NCI-H524 (cell line): ENCODE results near the gene CASK.
"Not testable (repeated sequence)": the region's sequence is repeated elsewhere in the genome, so short reads cannot be mapped to it uniquely, and the experiment has no call there.

Experiments used
- DNase-seq, 2 experiments: peaks; one replicate each; lab custom pipeline; 2025; lab: John Stamatoyannopoulos, UW

CASK gene

GRCh38 chrX:41730081-41730480 lies 193.3 kb downstream of the CASK start:
- DNase-seq: no peak

DNA sequence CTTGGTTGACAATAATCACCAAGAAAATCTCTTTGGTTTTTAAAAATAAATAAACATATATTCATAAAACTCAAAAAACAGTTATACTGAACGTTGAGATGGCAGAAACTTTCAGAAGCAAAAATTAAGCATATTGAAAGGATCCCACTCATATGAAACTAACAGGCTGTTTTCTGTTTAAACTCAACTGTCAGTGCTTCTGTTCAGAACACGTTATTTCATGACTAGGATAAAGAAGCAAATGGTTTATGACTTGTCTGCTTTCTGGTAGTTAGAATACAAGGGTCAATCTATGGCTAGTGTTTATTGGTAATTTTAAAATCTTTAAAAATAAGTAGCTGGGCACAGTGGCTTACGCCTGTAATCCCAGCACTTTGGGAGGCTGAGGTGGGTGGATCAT lies 195.2 kb downstream of the CASK start:
- DNase-seq: no peak

DNA sequence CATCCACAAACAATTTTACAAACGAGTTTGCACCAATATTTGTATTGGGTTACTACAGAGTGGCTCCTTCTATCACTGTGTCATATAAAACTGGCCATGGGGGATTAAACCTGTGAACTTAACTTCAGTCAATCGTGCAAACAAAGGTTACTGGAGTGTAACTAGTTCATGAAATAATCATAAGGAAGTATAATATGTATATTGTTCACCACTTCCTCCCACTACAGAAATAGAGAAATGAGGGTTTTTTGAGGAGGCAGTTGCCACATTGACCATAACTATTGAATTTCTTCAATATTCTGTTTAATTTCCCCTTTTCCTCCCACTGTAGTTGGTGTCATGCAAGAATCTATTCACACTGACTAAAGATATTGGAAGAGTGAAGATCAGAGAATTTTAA lies 199.5 kb downstream of the CASK start, which contains the start of gene GPR82:
TSS of gene GPR82 (plus strand) at position 356 of the 400 bp plus-strand sequence. CDS start 2,846 bp downstream, outside the sequence.
- no peak for DNase-seq

- DNase-seq: no peak
These were observed 200.3 kb downstream of the CASK start for GRCh38 chrX:41722816-41723618.

DNA sequence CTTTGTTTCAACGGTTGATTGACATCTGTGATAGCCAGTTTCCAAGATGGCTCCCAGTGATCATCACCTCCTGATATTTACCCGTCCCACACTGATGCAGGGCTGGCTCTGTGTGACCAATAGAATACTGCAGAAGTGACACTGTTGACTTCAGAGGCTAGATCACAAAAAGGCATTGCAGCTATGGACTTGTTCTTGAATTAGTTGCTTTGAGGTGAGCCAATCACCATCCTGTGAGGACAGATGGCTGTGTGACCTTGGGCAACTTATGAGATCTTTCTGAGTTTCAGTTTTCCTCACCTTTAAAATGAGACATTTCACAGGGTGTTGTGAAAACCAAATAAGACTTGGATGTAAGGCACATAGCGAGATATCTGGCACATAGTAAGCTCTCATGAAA lies 201.1 kb downstream of the CASK start:
- no peak for DNase-seq

DNA sequence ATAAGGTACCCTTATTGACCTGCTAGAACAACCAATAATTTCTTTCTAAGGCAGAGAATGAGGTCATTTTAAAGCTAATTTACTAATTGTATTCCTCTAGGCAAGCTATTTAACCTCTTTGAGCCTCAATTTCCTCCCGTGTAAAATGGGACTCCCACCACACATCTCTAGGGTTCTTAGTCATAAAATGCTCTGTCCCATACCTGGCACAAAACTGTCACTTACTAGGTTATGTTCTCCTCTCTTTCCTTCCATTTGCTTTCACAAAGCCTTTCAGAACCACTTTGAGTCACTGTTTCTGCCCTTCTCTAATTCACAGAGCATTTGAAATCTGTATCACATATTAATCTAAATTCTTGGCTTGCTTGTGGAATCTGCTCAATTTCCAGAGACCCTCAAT lies 201.8 kb downstream of the CASK start:
- DNase-seq: no peak

DNA sequence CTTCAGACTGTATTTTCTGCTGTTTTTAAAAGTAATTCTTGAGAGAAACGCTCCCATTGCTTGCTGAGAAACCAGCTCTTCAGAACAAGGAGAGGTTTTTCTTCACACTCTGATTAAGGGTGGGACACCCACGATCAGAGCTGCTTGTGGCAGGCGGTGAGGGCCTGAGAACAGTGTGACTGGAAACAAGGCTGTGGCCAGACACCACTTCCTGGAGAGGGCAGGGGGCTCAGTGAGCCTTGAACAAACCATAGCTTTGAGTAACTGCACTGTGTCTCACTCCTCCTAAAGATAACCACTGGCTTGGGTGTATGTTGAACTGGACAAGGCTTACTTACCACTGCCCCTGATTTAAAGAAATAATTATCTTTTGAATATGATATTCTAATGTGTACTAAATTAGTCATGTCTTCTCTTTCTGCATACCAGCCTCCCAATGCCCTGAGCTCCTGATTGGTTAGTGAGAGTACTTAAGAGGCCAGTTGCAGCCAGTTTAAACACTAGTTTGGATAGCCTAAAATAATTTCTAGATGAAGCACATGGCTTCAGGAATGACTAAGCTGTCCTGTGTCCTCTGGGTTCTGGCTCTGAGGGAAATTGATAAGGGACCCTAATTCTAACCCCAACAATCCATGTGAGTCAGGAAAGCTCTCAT lies 203.1 kb downstream of the CASK start:
- no peak for DNase-seq

DNA sequence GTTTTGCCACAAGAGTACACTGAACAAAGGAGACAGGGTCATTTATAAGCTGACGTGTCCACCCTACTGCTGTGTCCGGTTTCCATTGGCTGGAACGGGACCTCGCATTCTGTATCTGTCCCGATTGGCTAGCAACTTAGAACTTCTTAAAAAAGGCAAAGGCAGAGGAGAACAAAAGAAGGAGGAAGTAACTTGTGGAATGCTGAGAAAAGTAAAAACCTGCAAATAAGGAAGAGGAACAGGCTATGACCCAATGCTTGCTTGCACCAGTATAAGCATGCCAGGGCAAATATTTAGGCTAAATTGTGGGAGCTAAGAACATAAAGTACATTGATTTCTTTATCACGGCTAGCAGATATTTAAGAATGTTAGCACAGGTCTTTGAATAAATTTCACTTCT lies 203.7 kb downstream of the CASK start:
- not testable (repeated sequence) for DNase-seq

DNA sequence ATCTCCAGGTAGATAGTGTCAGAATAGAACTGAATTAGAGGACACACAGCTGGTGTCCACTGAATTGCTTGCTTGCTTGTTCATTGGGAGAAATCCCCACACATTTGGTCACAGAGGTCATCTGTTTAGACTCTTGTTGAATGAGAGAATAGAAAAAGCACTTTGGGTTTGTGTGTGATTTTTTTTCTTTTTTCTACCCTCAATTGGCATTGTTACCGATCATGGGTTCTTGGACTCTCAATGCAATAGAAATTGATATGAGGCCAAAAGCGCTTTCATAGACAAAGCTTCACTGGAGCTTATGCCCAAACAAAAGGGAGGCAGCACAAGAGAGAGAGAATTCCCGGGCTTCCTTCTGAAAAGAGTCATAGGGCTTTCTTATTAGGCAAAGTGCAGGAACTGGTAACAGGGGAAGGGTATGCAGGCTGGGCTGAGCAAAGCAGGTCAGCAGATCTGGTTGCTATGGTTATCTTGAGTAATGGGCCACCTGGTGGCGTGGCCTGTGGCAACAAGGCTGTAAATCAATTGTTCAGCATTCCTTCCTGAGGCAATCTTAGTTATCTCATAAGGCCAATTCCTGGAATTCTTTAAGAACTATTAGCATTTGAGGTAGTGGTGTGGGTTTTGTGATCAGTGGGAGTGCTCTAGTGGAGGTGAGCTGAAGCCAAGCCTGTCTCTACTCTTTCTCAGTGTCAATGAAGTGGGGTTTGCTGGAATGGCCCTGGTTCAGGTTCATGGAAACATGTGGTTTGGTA lies 204.7 kb downstream of the CASK start:
- DNase-seq: peak in 1 of 2 experiments; percentile 9

DNA sequence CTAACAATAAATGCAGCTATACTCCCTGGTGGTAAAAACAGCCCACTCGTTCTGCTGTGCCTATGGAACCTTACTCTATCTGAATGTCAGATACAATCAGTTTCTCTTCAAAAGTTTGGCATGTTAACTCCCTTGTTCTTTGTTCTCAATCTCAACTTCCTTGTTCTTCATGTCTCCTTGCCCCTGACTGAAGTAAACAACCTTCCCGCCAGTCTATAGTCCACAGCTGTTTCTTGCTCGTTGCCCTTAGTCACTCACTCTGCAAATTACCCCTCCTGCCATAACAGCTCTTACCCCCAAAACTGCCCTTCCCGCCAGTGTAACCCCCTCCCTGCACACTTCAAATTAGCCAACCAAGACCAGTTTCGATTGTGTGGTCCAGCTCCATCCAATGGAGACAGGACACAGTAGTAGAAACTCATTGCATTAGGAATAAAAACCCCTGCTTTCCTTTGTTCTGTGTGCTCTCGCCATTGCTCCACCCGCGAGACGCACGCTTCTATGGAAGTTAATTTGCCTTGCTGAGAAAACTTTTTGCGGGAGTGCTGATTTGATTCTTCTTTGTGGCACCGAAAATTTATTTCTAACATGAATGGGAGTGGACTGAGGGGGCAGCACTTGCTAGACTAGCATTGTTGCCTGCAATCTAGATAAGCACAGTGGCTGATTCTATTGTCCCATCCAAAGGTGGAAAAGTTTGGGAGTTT lies 206.4 kb downstream of the CASK start:
- no peak for DNase-seq

DNA sequence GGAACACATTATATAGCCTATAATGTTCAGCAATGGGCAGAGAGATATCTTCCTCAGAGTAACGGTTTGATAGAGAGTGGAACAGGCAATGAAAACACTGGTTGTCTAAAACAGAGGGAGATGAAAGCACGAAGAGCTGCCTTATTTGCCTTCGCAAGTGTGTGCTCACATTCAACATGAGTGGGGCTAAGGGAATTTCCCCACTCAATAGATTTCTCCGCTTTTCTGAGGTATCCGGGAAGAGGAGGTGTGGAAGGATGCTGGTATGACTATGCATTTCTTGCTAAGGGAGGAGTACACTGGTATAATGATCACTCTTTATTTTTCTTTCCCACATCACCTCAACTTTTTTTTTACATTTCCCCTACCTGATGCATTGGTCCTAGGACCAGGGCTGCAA lies 207.1 kb downstream of the CASK start:
- no peak for DNase-seq

DNA sequence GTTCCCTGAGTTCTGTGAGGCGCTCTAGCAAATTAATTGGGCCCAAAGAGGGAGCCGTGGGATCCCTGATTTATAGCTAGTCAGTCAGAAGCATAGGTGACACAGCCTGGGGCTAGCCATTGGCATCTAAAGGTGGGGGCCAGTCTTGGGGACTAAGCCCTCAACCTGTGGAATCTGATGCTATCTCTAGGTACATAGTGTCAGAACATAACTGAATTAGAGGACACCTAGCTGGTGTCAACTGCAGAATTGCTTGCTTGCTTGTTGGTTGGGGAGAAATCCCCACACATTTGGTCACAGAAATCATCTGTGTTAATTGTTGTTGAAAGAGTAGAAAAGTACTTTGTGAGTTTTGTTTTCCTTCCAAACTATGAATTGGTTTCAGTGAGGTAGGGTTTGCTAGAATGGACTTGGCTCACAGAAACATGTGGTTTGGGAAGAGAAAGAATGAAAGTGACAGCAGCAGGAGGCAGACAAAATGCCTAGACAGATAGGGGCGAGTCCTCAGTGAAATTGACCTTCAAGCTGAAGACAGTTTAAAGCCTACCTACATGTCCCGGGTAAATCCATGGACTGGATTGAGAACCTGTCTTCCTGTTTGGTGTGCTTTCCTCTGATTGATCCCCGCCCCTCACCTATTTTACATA lies 212.2 kb downstream of the CASK start:
- DNase-seq: no peak

- no peak for DNase-seq
These were observed 214.9 kb downstream of the CASK start for GRCh38 chrX:41708486-41708885.

- DNase-seq: no peak
These were observed 216.1 kb downstream of the CASK start for GRCh38 chrX:41707218-41707617.

DNA sequence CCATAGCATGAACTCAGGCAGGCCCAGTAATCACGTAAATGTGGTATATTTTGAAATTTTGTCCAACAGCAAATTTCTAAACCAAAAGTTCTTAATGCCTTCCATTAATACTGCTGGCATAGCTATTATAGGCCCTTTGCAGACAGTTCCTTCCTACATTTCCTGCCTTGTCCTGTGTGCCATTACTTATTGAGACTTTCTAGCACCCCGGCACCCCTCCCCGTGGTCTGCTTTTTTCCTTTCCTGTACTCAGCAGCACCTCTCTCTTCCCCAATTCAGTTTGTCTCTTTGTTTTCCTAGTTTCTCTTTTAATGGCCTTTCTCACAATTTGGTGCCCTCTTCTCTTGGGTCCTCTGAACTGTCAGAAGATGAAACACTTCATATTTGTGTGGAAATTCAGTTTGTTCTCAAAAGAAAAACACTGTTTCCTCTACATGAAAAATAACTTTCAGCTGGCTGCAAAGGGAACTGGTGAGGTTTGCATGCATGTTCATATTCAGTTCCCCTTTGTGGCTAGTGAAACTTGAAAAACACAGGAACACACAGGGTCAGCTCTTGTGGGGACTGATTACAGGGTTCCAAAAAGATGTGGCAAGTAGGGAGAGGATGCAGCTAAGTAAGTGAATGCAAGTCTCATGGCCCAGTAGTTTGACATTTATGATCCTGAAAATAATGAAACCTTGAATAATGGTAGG lies 217.5 kb downstream of the CASK start:
- DNase-seq: no peak

GRCh38 chrX:41705042-41705441 lies 218.3 kb downstream of the CASK start:
- DNase-seq: no peak

DNA sequence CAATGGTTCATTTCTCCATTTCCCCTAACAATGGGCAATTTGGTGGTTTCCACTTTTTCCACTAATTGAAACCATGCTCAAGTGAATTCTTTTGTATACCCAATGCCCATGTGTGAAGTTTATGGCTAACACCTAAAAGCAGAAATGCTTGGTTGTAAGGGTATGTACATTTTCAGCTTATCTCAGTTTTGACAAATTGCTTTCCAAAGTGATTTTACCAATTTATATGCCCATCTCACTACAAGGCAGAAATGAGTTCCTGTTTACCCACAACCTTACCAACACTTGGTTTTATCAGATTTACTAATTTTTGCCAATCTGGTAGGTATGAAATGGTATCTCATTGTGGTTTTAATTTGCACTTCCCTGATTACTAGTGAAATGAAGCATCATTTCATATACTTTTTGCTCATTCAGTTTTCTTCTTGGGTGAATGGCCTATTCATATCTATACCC lies 219.8 kb downstream of the CASK start:
- DNase-seq: no peak

GRCh38 chrX:41695426-41695825 lies 227.9 kb downstream of the CASK start:
- no peak for DNase-seq

DNA sequence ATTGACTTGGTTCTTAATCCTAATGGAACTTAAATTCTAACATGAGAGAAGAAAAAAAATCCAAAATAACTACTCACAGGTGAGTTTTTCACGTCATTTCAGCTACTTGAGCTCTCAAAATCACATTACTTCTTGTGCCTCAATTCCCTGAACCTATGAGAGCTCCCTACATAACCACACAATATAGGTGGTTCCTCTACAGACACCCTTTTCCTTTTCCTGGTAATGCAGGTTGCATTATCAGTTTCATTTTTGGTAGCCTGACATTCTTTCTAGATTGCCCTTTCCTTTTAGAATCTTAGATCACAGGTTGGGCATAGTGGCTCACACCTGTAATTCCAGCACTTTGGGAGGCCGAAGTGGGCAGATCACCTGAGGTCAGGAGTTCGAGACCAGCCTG lies 230.3 kb downstream of the CASK start:
- no peak for DNase-seq

DNA sequence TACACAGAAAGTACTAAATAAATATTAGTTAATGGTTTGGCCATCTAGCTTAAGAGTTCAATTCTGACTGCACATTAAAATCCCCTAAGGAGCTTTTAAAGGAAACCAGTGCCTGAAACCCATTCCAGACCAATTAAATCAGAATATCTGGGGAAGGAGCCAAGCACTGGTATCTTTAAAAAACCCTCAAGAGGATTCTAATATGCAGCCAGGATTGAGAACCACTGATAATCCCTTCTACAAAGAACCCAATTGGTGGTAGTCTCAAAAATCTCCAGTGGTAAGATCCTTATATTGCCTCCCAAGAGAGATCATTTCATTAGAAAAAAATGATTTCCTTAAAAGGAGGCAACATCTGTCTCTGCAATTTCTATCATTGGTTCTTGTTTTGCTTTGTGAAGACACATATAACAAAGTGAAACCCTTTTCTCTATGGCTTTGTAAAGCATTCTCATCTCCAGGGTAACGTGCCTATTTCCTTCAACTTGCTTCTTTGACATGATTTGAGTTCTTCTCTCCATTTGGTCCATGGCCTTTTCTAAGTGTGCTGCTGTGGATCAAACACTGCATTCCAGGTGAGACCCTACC lies 231.1 kb downstream of the CASK start:
- peak; percentile 12 to 40 for DNase-seq

- no peak for DNase-seq
These were observed 233.6 kb downstream of the CASK start for GRCh38 chrX:41689711-41690110.
